HCT116 (cell line): ENCODE results near the gene TNRC18.

Source experiments
- CEBPB ChIP-seq: IDR thresholded peaks from 2 replicates; pipeline ENCODE4 v1.6.1; 2012; ENCODE audit warnings: low read depth
- CTCF ChIP-seq, 3 experiments: fragments of 200-600 bp in 1 of 3; sonication (generic) in 1 of 3; IDR thresholded peaks in 2 of 3; conservative IDR thresholded peaks in 1 of 3; 2 replicates each; pipeline ENCODE4 v1.5.1; 2012 to 2017; ENCODE audit warnings: low read depth in 2 of 3, low read length in 2 of 3, antibody characterized with exemption in 1 of 3, borderline replicate concordance in 1 of 3, control low read depth in 1 of 3, mild to moderate bottlenecking in 1 of 3, mixed read lengths in 1 of 3, mixed run types in 1 of 3, moderate library complexity in 1 of 3; ENCODE audit not compliant: insufficient read depth in 1 of 3
- EZH2 ChIP-seq: fragments of 200-600 bp; sonication (generic); IDR thresholded peaks from 2 replicates; pipeline ENCODE4 v1.6.1; 2017; ENCODE audit warnings: antibody characterized with exemption, mixed run types
- POLR2A ChIP-seq: IDR thresholded peaks from 2 replicates; pipeline ENCODE4 v1.7.0; 2011; ENCODE audit warnings: borderline replicate concordance; ENCODE audit not compliant: insufficient read depth, insufficient read length; ENCODE audit errors: extremely low read depth
- RAD21 ChIP-seq: IDR thresholded peaks from 2 replicates; pipeline ENCODE4 v1.6.1; 2012; ENCODE audit warnings: low read depth, mild to moderate bottlenecking
- REST ChIP-seq: IDR thresholded peaks from 2 replicates; pipeline ENCODE4 v1.6.1; 2012; ENCODE audit warnings: low read depth
- SP1 ChIP-seq: IDR thresholded peaks from 2 replicates; pipeline ENCODE4 v1.6.1; 2012; ENCODE audit warnings: low read depth
- ZFX ChIP-seq: fragments of 450-650 bp; IDR thresholded peaks from 2 replicates; pipeline ENCODE4 v1.6.1; 2017
- ZNF274 ChIP-seq: fragments of 200-500 bp; sonication (Bioruptor generic); IDR thresholded peaks from 2 replicates; pipeline ENCODE4 v1.6.1; 2014; ENCODE audit warnings: mild to moderate bottlenecking, low read depth, low read length, inconsistent platforms

GRCh38 chr7:5303061-5303460 is 120.6 kb downstream of the TNRC18 start:
- TF ChIP-seq CTCF (IDR thresholded peaks at IDR 0.05 in 2 of 3, conservative IDR thresholded peaks at IDR 0.05 in 1 of 3; ENCODE audit: borderline replicate concordance in 1 of 3, insufficient read depth in 1 of 3, low read depth in 2 of 3, low read length in 2 of 3) = no peak
- TF ChIP-seq SP1 = no peak
- TF ChIP-seq CEBPB = no peak
- no peak for TF ChIP-seq RAD21
- no peak for TF ChIP-seq EZH2
- TF ChIP-seq REST = no peak
- no peak for TF ChIP-seq POLR2A
- TF ChIP-seq ZNF274 = no peak
- TF ChIP-seq ZFX = no peak
